Measurements from ENCODE around the gene TEAD2. TPM values are rescaled to one million over a fixed set of nuclear protein-coding genes. Genes with fewer than 3 reads are reported as not detected.
A peak's percentile ranks its signal among the peaks of the same experiment; 100 is the strongest.

The TEAD2 gene
- total and polyA plus RNA-seq, 9 of the 15 experiments (the other 6 are each of a cell fraction or from before 2014, with no cell fraction given) = 1.6 to 27.0 (median 13.9) TPM

DNA sequence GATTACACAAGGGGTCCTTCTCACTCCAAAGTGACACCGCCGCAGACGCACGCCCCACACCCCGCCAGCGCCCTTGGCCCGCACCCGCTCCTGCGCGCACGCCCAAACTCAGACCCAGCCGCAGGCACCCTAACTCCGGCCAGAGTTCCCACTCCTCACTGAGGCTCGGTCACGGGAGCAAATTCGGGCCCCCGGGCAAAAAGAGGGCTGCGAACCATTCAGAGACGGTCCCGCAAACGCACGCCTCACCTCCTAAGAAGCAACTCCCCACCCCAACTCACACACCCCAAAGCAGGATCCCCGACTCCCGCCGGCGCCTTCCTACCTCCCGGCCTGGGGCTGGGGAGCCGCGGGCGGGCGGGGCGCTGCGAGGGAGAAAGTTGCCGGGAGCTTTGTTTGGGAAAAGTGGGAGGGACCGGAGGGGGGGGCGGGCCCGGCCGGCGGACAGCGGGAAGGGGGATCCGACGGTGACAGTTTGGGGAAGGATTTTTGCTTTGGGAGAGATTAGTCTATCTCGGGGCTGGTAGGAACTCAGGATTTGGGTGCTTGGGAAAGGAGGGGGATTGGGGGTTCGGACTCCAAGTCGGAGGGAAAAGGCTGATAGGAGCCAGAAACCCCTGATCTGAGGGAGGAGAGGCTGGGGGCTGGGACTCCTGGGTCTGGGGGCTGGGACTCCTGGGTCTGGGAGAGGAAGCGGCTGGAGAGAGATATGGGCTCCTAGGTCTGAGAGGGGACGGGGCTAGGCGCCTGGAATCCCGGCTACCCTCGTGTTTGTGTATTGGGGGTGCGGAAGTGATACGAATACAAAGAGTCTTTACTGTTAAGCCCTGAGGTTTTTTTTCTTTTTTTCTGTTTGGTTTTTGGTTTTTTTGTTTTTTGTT, at the start of gene TEAD2 (continued):
- no peak for TF ChIP-seq NR2C2 (CRISPR knock-in tag; IDR thresholded peaks at IDR 0.05)
- no peak for TF ChIP-seq NR2C2 (tag; IDR thresholded peaks at IDR 0.05)
- TF ChIP-seq GATAD2B (IDR thresholded peaks at IDR 0.05; ENCODE audit: borderline replicate concordance) = no peak
- TF ChIP-seq NFRKB (IDR thresholded peaks at IDR 0.05; ENCODE audit: low read depth) = 0 out of 2 replicates have a peak, but pooled peaks have one; percentile 18
- TF ChIP-seq, protein P1, sequence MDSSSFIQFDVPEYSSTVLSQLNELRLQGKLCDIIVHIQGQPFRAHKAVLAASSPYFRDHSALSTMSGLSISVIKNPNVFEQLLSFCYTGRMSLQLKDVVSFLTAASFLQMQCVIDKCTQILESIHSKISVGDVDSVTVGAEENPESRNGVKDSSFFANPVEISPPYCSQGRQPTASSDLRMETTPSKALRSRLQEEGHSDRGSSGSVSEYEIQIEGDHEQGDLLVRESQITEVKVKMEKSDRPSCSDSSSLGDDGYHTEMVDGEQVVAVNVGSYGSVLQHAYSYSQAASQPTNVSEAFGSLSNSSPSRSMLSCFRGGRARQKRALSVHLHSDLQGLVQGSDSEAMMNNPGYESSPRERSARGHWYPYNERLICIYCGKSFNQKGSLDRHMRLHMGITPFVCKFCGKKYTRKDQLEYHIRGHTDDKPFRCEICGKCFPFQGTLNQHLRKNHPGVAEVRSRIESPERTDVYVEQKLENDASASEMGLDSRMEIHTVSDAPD (CRISPR knock-in tag; IDR thresholded peaks at IDR 0.05) = no peak
- TF ChIP-seq CAMTA2 (CRISPR knock-in tag; conservative IDR thresholded peaks at IDR 0.05) = no peak
- no peak for TF ChIP-seq ZNF316 (IDR thresholded peaks at IDR 0.05)
- no peak for TF ChIP-seq ZC3H4 (CRISPR knock-in tag; IDR thresholded peaks at IDR 0.05; ENCODE audit: borderline replicate concordance)
- TF ChIP-seq, protein P2, sequence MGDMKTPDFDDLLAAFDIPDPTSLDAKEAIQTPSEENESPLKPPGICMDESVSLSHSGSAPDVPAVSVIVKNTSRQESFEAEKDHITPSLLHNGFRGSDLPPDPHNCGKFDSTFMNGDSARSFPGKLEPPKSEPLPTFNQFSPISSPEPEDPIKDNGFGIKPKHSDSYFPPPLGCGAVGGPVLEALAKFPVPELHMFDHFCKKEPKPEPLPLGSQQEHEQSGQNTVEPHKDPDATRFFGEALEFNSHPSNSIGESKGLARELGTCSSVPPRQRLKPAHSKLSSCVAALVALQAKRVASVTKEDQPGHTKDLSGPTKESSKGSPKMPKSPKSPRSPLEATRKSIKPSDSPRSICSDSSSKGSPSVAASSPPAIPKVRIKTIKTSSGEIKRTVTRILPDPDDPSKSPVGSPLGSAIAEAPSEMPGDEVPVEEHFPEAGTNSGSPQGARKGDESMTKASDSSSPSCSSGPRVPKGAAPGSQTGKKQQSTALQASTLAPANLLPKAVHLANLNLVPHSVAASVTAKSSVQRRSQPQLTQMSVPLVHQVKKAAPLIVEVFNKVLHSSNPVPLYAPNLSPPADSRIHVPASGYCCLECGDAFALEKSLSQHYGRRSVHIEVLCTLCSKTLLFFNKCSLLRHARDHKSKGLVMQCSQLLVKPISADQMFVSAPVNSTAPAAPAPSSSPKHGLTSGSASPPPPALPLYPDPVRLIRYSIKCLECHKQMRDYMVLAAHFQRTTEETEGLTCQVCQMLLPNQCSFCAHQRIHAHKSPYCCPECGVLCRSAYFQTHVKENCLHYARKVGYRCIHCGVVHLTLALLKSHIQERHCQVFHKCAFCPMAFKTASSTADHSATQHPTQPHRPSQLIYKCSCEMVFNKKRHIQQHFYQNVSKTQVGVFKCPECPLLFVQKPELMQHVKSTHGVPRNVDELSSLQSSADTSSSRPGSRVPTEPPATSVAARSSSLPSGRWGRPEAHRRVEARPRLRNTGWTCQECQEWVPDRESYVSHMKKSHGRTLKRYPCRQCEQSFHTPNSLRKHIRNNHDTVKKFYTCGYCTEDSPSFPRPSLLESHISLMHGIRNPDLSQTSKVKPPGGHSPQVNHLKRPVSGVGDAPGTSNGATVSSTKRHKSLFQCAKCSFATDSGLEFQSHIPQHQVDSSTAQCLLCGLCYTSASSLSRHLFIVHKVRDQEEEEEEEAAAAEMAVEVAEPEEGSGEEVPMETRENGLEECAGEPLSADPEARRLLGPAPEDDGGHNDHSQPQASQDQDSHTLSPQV (IDR thresholded peaks at IDR 0.05) = no peak
- no peak for TF ChIP-seq ZNF436 (CRISPR knock-in tag; IDR thresholded peaks at IDR 0.05)
- no peak for TF ChIP-seq TOE1 (IDR thresholded peaks at IDR 0.05; ENCODE audit: borderline replicate concordance)
- TF ChIP-seq TOE1 (CRISPR knock-in tag; IDR thresholded peaks at IDR 0.05; ENCODE audit: borderline replicate concordance, low read depth) = no peak
- no peak for TF ChIP-seq ZNF57 (CRISPR knock-in tag; IDR thresholded peaks at IDR 0.05)
- TF ChIP-seq HNRNPK (IDR thresholded peaks at IDR 0.05; ENCODE audit: low read depth, low read length, poor library complexity, severe bottlenecking) = no peak
- TF ChIP-seq ZNF408 (CRISPR knock-in tag; IDR thresholded peaks at IDR 0.05; ENCODE audit: low read depth) = no peak
- TF ChIP-seq, protein P3, sequence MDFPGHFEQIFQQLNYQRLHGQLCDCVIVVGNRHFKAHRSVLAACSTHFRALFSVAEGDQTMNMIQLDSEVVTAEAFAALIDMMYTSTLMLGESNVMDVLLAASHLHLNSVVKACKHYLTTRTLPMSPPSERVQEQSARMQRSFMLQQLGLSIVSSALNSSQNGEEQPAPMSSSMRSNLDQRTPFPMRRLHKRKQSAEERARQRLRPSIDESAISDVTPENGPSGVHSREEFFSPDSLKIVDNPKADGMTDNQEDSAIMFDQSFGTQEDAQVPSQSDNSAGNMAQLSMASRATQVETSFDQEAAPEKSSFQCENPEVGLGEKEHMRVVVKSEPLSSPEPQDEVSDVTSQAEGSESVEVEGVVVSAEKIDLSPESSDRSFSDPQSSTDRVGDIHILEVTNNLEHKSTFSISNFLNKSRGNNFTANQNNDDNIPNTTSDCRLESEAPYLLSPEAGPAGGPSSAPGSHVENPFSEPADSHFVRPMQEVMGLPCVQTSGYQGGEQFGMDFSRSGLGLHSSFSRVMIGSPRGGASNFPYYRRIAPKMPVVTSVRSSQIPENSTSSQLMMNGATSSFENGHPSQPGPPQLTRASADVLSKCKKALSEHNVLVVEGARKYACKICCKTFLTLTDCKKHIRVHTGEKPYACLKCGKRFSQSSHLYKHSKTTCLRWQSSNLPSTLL (IDR thresholded peaks at IDR 0.05) = no peak
- no peak for TF ChIP-seq SMC3 (conservative IDR thresholded peaks at IDR 0.05; ENCODE audit: insufficient read depth, low read depth, low read length)
- TF ChIP-seq ZFX (CRISPR knock-in tag; IDR thresholded peaks at IDR 0.05) = peak; percentile 43; the same call in 1 of the 2 replicates
- no peak for TF ChIP-seq ATF7 (IDR thresholded peaks at IDR 0.05)

Measured in K562 (cell line).